ENCODE results near the gene OCEL1.

DNA sequence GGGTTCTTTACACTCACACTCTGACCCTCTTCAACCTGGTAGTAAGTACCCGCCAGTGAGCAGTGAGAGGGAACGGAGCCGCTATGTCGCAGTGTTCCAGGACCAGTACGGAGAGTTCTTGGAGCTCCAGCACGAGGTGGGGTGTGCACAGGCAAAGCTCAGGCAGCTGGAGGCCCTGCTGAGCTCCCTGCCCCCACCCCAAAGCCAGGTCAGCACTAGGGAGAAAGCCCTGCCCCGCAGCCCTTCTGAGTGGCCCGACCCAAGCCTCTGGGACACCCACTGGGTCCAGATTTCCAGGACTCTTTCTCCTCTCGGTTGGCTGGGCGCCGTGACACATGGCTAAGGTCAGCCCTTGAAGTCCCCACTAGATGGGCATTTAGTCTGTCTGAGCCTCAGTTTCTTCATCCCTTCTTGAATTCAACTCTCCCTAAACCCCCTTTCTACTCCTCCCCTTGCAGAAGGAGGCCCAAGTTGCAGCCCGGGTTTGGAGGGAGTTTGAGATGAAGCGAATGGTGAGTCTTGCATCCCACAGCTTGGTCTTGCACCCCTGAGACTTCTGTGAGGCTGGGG is 1.9 kb downstream of the OCEL1 start:
- TF ChIP-seq, protein P1, sequence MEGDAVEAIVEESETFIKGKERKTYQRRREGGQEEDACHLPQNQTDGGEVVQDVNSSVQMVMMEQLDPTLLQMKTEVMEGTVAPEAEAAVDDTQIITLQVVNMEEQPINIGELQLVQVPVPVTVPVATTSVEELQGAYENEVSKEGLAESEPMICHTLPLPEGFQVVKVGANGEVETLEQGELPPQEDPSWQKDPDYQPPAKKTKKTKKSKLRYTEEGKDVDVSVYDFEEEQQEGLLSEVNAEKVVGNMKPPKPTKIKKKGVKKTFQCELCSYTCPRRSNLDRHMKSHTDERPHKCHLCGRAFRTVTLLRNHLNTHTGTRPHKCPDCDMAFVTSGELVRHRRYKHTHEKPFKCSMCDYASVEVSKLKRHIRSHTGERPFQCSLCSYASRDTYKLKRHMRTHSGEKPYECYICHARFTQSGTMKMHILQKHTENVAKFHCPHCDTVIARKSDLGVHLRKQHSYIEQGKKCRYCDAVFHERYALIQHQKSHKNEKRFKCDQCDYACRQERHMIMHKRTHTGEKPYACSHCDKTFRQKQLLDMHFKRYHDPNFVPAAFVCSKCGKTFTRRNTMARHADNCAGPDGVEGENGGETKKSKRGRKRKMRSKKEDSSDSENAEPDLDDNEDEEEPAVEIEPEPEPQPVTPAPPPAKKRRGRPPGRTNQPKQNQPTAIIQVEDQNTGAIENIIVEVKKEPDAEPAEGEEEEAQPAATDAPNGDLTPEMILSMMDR (IDR thresholded peaks at IDR 0.05) = no peak
- no peak for TF ChIP-seq EZH2 (IDR thresholded peaks at IDR 0.05; ENCODE audit: borderline replicate concordance, insufficient read depth, low read depth, low read length, poor library complexity, severe bottlenecking)

All from B cell (primary cell).